Lower leg skin (tissue), 4 donors: ENCODE data around the gene ADGRV1. TPM values are rescaled to one million over a fixed set of nuclear protein-coding genes. Genes with fewer than 3 reads are reported as not detected.

Experiments used
- DNase-seq, 2 donors: peaks; one replicate each; pipeline ENCODE4 v3.0.0-alpha.2; 2019; ENCODE audit warnings: low spot score in 2 of 2
- H3K4me3 ChIP-seq: fragments of 200-600 bp; sonication (generic); 2 replicates; pipeline ENCODE4 v1.5.1; 2017; ENCODE audit warnings: mild to moderate bottlenecking, low read depth; ENCODE audit not compliant: poor library complexity, severe bottlenecking
- CTCF ChIP-seq, 3 donors: fragments of 450-650 bp; IDR thresholded peaks; one replicate each; pipeline ENCODE4 v1.5.1; 2016; ENCODE audit warnings: antibody characterized with exemption in 3 of 3, mild to moderate bottlenecking in 3 of 3, moderate library complexity in 2 of 3
- POLR2A ChIP-seq, 2 donors: fragments of 450-650 bp; IDR thresholded peaks; one replicate each; pipeline ENCODE4 v1.6.1; 2016 to 2017; ENCODE audit warnings: antibody characterized with exemption in 2 of 2, mild to moderate bottlenecking in 1 of 2, moderate library complexity in 1 of 2
- WGBS, 2 donors: methylation state at CpG; one replicate each; pipeline ENCODE4 v1.1.5; 2018; 5-methylcytosine and 5-hydroxymethylcytosine counted together
- intact Hi-C: fragments of 100-400 bp; cut with DNase I; formaldehyde crosslinking; loops from one replicate; pipeline ENCODE4 v1.15.0; 2023; ENCODE audit warnings: low total_unique reads
- total RNA-seq, 4 donors: library from RNA; depleted of rRNA; stranded (reverse); fragments of >200 nt; gene quantifications; one replicate each; pipeline ENCODE4 v1.1.0, GENCODE V29; 2016

ADGRV1 gene
- total RNA-seq, 4 donors from 2014 or later = 1.2 to 4.0 (median 2.7) TPM

GRCh38 chr5:90868799-90869198, 310.2 kb downstream of the ADGRV1 start:
- H3K4me3 ChIP-seq = no peak overlapping the region
- WGBS, 2 donors = 95 to 97% methylated on average over 4 of the region's 4 CpGs
- no peak for TF ChIP-seq POLR2A (IDR thresholded peaks at IDR 0.05)
- TF ChIP-seq CTCF (IDR thresholded peaks at IDR 0.05) = no peak
- intact Hi-C loops = loop anchor here (10.0 kb wide), 1 partner anchor 516 kb away; the partner anchor contains the start of gene ARRDC3
- DNase-seq = no peak

- intact Hi-C loops = no loop called here
- no peak for DNase-seq
- 43 to 49% methylated on average over 3 of the region's 3 CpGs for WGBS, 2 donors
- no peak for TF ChIP-seq CTCF (IDR thresholded peaks at IDR 0.05)
- no peak overlapping the region for H3K4me3 ChIP-seq
Measured at GRCh38 chr5:90871391-90871991, 312.9 kb downstream of the ADGRV1 start.

GRCh38 chr5:90873033-90873517, 314.5 kb downstream of the ADGRV1 start:
- intact Hi-C loops = no loop called here
- H3K4me3 ChIP-seq = no peak overlapping the region
- peak in 1 of 2 donors; percentile 49 for DNase-seq
- no peak for TF ChIP-seq CTCF (IDR thresholded peaks at IDR 0.05)
- TF ChIP-seq POLR2A (IDR thresholded peaks at IDR 0.05) = no peak
- 39 to 53% methylated on average over 3 of the region's 3 CpGs for WGBS, 2 donors

- no peak for DNase-seq
- no peak overlapping the region for H3K4me3 ChIP-seq
- intact Hi-C loops = no loop called here
- TF ChIP-seq CTCF (IDR thresholded peaks at IDR 0.05) (no peak), POLR2A (IDR thresholded peaks at IDR 0.05) (no peak)
- WGBS, 2 donors = 91 to 92% methylated on average over 5 of the region's 5 CpGs
Measured at GRCh38 chr5:90874066-90874465, 315.5 kb downstream of the ADGRV1 start.

GRCh38 chr5:90875456-90875855, 316.9 kb downstream of the ADGRV1 start:
- H3K4me3 ChIP-seq = no peak overlapping the region
- TF ChIP-seq CTCF (IDR thresholded peaks at IDR 0.05) = no peak
- TF ChIP-seq POLR2A (IDR thresholded peaks at IDR 0.05) = no peak
- intact Hi-C loops = no loop called here
- no peak for DNase-seq

- H3K4me3 ChIP-seq = no peak overlapping the region
- whole genome bisulfite sequencing, 2 donors = 78% methylated on average over 1 of the region's 1 CpG
- intact Hi-C loops = no loop called here
- DNase-seq = no peak
- TF ChIP-seq CTCF (IDR thresholded peaks at IDR 0.05) (no peak), POLR2A (IDR thresholded peaks at IDR 0.05) (no peak)
Measured at GRCh38 chr5:90876366-90876765, 317.8 kb downstream of the ADGRV1 start.
